Measurements from ENCODE around the gene HCFC1R1. TPM values are rescaled to one million over a fixed set of nuclear protein-coding genes. Genes with fewer than 3 reads are reported as not detected.

Gene HCFC1R1
- total and polyA plus RNA-seq, 5 donors, result 43.7 to 122 (median 70.1) TPM

DNA sequence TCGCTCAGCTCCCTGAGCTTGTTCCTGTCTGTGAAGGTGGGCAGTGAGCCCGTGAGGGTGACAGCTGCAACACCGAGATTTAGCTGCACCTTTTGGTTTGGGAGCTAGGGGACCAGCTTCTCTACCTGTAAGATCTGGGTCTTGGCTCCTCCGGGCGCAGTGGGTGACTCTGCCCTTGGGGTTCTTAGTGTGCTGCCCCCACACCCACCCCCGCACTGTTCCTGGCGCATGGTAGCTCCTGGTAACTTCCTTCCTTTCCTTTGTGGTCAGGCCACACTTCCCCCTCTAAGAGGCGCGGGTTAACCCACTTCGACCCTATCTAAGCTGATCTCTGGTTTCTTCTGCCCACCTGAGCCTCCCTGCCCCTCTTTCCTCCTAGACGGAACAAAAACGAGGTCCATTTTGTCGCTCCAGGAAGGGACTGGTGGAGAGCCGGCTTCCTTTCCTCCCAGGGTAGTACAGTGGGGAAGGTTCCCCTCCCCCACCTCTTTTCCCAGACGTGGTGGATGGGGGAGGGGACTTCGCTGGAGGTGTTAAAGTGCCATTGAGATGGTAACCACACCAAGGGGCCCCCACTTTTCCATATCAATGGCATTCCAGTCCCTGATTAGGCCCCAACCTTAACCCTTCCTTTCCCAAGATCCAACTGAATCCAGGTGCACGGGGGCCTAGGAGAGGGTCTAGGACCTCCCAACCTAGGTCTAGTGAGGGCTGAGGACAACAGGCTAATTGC, 15.6 kb downstream of the HCFC1R1 start:
- H3K27me3 ChIP-seq (ENCODE audit: control insufficient read depth, insufficient read depth), result no peaks in the 10 kb centered on the region
- H3K9me3 ChIP-seq (ENCODE audit: control insufficient read depth, low read length), result no peaks in the 10 kb centered on the region
- WGBS, result 14% methylated on average over 17 of the region's 17 CpGs
- intact Hi-C loops (cut with DNase I), result no loop called here
- ATAC-seq (no peak), DNase-seq (no peak)
- no peak overlapping the region for H3K4me3 ChIP-seq (ENCODE audit: low read length)
- no peaks in the 10 kb centered on the region for H3K4me1 ChIP-seq (ENCODE audit: control insufficient read depth, insufficient read depth, low read length)
- H3K27ac ChIP-seq (ENCODE audit: low read length), result no peak overlapping the region

DNA sequence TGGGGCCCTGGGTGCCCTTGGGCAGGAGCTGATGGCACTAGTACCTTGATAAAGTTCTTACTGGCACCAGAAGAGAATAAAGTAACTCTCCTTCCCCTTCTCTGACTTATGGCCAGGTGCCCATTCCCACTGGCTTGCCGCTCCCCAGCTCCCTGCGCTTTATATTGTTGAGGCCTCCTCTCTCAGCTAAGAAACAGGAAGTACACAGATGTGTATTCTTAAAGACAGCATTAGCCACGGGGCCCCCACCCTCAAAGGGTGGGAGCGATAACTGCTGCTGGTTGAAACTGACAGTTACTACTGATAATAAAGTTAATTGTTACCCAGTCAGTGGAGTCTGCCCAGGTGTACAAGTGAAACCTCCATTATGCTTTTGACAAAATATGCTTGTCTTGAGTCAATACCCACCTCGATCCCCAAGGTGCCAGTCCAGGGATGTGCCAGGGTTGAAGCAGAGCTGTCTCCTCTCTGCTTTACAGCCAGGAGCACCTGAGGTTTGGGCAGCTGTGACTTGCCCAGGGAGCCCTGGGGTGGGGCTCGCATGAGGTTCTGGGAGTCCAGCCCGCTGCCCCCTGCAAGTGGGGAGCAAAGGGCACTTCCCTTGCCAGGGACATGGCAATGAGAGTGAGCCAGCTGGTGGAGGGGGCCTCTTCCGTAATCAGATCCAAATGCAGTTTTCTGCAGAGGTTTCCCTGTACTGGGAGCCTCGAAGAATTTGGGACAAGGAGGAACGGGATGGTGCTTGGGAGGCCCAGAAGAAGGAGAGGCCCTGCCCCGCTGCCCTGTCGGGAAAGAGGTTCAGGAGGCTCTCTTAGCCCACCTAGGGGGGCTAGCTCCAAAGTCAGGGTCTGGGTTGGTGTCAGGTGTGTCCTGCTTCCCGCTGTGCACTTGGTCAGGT, 16.4 kb downstream of the HCFC1R1 start:
- Histone ChIP-seq H3K27me3 (ENCODE audit: control insufficient read depth, insufficient read depth) (no peaks in the 10 kb centered on the region), H3K9me3 (ENCODE audit: control insufficient read depth, low read length) (no peaks in the 10 kb centered on the region), H3K4me1 (ENCODE audit: control insufficient read depth, insufficient read depth, low read length) (no peaks in the 10 kb centered on the region), H3K4me3 (ENCODE audit: low read length) (no peak overlapping the region), H3K27ac (ENCODE audit: low read length) (no peak overlapping the region)
- ATAC-seq (no peak), DNase-seq (no peak)
- intact Hi-C loops (cut with DNase I), result no loop called here
- WGBS, result 49% methylated on average over 13 of the region's 13 CpGs

DNA sequence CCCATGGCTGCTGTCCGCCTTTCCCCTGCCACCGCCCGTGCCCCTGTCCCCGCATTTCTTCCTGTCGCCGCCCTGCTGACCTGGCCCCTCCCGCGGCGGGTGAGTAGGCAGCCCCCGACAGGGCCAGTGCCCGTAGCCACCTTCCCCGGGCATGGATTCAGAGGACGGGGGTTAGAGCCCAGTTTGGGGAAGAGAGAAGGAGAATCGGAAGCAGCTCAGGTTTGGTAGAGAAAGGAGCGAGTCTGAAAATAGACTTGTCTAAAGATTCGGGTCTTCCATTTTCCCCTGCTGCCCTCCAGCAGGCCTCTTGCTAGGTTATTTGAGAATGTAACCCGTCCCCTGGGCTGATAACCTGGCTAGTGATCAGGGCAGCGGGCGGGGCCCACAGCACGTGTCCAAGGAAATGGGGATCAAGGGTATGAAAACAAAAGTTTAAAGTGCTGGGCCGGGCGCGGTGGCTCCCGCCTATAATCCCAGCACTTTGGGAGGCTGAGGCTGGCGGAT, 18.9 kb downstream of the HCFC1R1 start:
- Histone ChIP-seq H3K9me3 (ENCODE audit: control insufficient read depth, low read length) (no peaks in the 10 kb centered on the region), H3K4me1 (ENCODE audit: control insufficient read depth, insufficient read depth, low read length) (no peaks in the 10 kb centered on the region), H3K4me3 (ENCODE audit: low read length) (peak overlapping the region; percentile 68), H3K27me3 (ENCODE audit: control insufficient read depth, insufficient read depth) (no peaks in the 10 kb centered on the region), H3K27ac (ENCODE audit: low read length) (no peak overlapping the region)
- intact Hi-C loops (cut with DNase I), result no loop called here
- no peak for DNase-seq
- 7% methylated on average over 25 of the region's 25 CpGs for WGBS
- ATAC-seq, result no peak

DNA sequence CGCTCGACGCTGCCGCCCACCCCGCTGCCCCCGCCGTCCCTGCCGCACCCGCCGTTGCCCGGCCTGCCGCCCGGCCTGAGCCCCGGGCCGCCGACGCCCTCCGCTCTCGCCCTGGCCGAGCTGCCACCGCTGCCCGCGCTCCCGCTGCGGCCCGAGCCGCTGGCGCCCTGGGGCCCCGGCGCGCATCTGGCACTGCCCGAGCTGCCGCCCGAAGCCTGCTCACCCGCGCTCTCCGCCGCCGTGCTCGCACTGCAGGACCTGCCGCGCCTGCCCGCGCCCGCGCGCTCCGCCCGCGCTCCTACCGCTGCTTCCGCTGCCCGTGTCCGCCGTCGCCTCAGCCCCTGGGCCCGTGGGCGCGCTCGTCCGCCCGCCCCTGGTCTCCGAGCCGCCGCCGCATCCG, 19.4 kb downstream of the HCFC1R1 start:
- no peak for DNase-seq
- under 1% methylated on average over 41 of the region's 67 CpGs for WGBS
- intact Hi-C loops (cut with DNase I), result no loop called here
- Histone ChIP-seq H3K4me1 (ENCODE audit: control insufficient read depth, insufficient read depth, low read length) (no peaks in the 10 kb centered on the region), H3K27me3 (ENCODE audit: control insufficient read depth, insufficient read depth) (no peaks in the 10 kb centered on the region), H3K27ac (ENCODE audit: low read length) (peak overlapping the region; percentile 49), H3K9me3 (ENCODE audit: control insufficient read depth, low read length) (no peaks in the 10 kb centered on the region), H3K4me3 (ENCODE audit: low read length) (peak overlapping the region; percentile 68)
- no peak for ATAC-seq

DNA sequence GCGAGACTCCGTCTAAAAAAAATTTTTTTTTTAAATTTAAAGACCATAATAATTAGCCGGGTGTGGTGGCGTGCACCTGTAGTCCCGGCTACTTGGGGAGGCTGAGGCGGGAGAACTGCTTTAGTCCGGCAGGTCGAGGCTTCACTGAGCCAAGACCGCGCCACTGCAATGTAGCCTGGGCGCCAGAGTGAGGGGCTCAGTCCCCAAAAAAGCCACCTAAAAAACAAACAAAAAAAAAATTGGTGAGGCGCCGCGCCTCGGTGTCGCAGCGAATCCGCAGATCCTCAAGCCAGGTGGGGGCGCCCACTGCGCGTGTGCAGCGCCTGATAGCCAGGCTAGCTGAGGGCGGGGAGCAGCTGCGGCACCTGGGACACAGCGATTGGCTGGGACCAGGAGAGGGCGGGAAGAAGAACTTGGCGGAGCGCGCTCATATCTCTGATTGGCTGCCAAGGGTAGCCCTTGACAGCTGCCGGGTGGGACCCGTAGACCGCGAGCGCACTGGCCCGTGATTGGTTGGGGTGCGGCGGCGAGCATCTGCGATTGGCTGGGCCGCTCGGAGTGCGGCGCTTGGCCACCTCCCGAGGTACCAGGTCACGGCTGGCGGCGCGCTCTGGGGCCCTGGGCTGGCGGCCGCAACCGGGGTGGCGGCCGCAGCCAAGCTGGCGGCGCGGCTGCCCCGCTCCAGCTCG, 20.0 kb downstream of the HCFC1R1 start:
- ATAC-seq (peak; percentile 98 to 99), DNase-seq (peak; percentile 96 to 98 (median 97))
- Histone ChIP-seq H3K27me3 (ENCODE audit: control insufficient read depth, insufficient read depth) (no peaks in the 10 kb centered on the region), H3K27ac (ENCODE audit: low read length) (no peak overlapping the region), H3K4me1 (ENCODE audit: control insufficient read depth, insufficient read depth, low read length) (no peaks in the 10 kb centered on the region), H3K9me3 (ENCODE audit: control insufficient read depth, low read length) (no peaks in the 10 kb centered on the region), H3K4me3 (ENCODE audit: low read length) (peak overlapping the region; percentile 68)
- WGBS, result 8% methylated on average over 58 of the region's 58 CpGs
- intact Hi-C loops (cut with DNase I), result no loop called here

DNA sequence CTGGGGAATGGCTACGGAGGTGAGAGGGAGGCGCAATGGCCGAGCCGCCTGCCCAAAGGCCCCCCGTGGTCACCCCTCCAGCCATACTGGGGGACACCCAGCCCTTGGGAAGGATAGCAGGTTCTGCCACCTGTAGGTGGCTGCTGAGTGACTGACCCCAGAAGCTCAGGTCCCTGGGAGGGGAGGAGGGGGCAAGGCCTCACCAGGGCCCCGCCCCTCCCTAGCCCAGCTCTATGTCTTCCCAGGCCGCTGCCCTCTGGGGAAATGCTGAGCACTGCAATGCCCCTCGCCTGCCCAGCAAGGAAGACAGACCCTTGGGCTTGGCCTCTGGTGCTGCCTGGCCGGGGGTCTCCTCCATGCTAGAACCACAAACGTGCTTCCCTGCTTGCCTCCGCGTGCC, 22.4 kb downstream of the HCFC1R1 start:
- Histone ChIP-seq H3K27me3 (ENCODE audit: control insufficient read depth, insufficient read depth) (no peaks in the 10 kb centered on the region), H3K27ac (ENCODE audit: low read length) (no peak overlapping the region), H3K4me3 (ENCODE audit: low read length) (no peak overlapping the region), H3K4me1 (ENCODE audit: control insufficient read depth, insufficient read depth, low read length) (no peaks in the 10 kb centered on the region), H3K9me3 (ENCODE audit: control insufficient read depth, low read length) (no peaks in the 10 kb centered on the region)
- intact Hi-C loops (cut with DNase I), result no loop called here
- 69% methylated on average over 12 of the region's 12 CpGs for WGBS
- ATAC-seq (no peak), DNase-seq (no peak)

DNA sequence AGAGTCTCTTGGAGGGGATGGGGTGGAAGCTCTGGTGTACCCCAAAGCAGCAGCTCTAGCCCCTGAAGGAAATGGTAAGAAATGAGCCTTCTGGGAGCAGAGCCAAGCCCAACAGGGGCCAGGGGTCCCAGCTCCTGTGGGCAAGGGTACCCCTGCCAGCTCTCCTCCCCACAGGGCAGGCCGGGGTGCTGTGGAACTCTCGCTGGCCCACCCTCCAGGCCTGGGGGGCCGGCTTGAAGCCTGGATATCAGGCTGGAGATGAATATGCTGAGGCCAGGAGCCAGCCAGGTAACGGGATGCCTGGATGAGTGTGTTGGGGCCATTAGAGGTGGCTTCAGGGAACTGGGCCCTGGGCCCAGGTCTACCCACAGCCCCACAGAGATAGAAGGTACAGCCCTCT, 23.2 kb downstream of the HCFC1R1 start:
- WGBS, result 83% methylated on average over 4 of the region's 4 CpGs
- no peaks in the 10 kb centered on the region for H3K4me1 ChIP-seq (ENCODE audit: control insufficient read depth, insufficient read depth, low read length)
- DNase-seq, result peak in 1 of 3 donors; percentile 53
- no peak for ATAC-seq
- intact Hi-C loops (cut with DNase I), result no loop called here
- H3K9me3 ChIP-seq (ENCODE audit: control insufficient read depth, low read length), result no peaks in the 10 kb centered on the region
- no peak overlapping the region for H3K27ac ChIP-seq (ENCODE audit: low read length)
- H3K4me3 ChIP-seq (ENCODE audit: low read length), result no peak overlapping the region
- no peaks in the 10 kb centered on the region for H3K27me3 ChIP-seq (ENCODE audit: control insufficient read depth, insufficient read depth)

DNA sequence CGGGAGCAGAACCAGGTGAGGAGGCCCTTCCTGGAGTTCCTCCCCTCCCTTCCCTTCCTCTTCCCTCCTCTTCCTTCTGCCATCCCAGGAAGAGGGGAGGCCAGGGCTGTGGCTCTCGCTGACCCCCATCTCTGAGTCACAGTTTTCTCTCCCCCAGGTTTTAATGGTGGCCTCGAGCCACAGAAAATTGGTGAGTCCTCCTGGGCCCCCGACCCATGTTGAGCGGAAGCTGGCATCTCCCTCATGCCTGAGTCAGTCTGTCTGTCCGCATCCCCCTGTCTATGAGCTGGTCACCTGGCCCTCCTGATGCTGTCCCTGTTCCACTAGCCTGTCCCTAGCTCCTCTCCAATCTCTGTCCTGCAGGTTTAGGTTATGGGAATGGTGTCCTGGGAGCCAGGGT, 23.8 kb downstream of the HCFC1R1 start:
- DNase-seq (no peak), ATAC-seq (no peak)
- 74% methylated on average over 6 of the region's 6 CpGs for WGBS
- Histone ChIP-seq H3K9me3 (ENCODE audit: control insufficient read depth, low read length) (no peaks in the 10 kb centered on the region), H3K4me1 (ENCODE audit: control insufficient read depth, insufficient read depth, low read length) (no peaks in the 10 kb centered on the region), H3K4me3 (ENCODE audit: low read length) (no peak overlapping the region), H3K27ac (ENCODE audit: low read length) (no peak overlapping the region), H3K27me3 (ENCODE audit: control insufficient read depth, insufficient read depth) (no peaks in the 10 kb centered on the region)
- intact Hi-C loops (cut with DNase I), result no loop called here

DNA sequence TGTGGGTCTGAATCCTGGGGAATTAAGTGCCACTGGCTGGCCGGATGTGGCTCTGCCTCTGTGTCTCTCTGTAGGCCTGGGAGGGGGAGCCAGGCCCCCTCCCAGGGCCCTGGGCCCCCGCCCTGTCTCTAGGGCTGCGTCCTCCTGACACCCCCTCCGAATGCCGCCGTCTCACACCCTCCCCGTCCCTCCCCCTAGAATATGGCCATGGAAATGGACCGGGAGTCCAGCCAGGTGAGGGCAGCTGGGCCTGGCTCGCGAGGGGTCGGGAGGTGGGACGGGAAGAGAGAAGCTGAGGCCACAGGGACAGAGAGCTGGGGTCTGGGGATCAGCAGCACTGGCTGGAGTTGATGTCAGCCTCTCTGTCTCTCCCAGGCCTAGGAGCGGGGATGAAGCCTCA, 27.4 kb downstream of the HCFC1R1 start:
- Histone ChIP-seq H3K4me3 (ENCODE audit: low read length) (no peak overlapping the region), H3K27ac (ENCODE audit: low read length) (no peak overlapping the region), H3K27me3 (ENCODE audit: control insufficient read depth, insufficient read depth) (no peaks in the 10 kb centered on the region), H3K4me1 (ENCODE audit: control insufficient read depth, insufficient read depth, low read length) (no peaks in the 10 kb centered on the region), H3K9me3 (ENCODE audit: control insufficient read depth, low read length) (no peaks in the 10 kb centered on the region)
- ATAC-seq (no peak), DNase-seq (no peak)
- 71% methylated on average over 13 of the region's 13 CpGs for WGBS
- intact Hi-C loops (cut with DNase I), result no loop called here

DNA sequence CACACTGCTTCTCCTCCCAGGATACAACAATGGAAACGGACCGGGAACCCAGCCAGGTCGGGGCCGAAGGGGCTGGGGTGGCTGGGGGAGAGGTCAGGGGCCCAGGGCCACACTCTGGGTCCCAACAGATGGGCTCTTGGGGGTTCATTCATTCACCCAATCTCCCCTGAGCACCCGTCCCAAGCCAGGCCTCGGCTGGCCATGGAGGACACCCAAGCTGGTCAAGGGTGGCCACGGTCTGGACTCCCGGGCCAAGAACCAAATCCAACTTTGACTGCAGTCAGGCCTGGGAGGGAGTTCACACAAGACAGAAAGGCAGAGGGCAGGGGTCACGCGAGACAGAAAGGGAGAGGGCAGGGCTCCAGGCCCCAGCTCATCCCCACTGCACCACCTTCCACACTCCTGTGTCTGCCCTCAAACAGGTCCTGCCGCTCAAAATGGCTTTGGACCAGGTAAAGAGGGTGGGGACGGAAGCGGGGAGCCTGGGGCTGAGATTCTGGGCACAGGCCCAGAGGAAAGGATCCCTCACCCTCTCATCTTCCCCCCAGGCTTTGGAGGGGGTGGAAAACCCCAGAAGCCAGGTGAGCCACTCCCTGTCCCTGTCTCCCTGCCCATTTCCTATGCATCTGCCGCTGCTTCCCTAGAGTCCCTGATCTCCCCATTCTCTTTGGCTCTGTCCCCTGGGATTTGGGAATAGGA, 31.2 kb downstream of the HCFC1R1 start:
- ATAC-seq, result no peak
- WGBS, result 81% methylated on average over 14 of the region's 14 CpGs
- intact Hi-C loops (cut with DNase I), result no loop called here
- H3K4me1 ChIP-seq (ENCODE audit: control insufficient read depth, insufficient read depth, low read length), result no peaks in the 10 kb centered on the region
- no peak overlapping the region for H3K4me3 ChIP-seq (ENCODE audit: low read length)
- no peaks in the 10 kb centered on the region for H3K9me3 ChIP-seq (ENCODE audit: control insufficient read depth, low read length)
- H3K27me3 ChIP-seq (ENCODE audit: control insufficient read depth, insufficient read depth), result no peaks in the 10 kb centered on the region
- no peak for DNase-seq
- no peak overlapping the region for H3K27ac ChIP-seq (ENCODE audit: low read length)

All from right cardiac atrium (tissue), 5 donors.